ENCODE results near the gene OR2B6.
"Not testable (repeated sequence)": the region's sequence is repeated elsewhere in the genome, so short reads cannot be mapped to it uniquely, and the experiment has no call there.

OR2B6 gene

DNA sequence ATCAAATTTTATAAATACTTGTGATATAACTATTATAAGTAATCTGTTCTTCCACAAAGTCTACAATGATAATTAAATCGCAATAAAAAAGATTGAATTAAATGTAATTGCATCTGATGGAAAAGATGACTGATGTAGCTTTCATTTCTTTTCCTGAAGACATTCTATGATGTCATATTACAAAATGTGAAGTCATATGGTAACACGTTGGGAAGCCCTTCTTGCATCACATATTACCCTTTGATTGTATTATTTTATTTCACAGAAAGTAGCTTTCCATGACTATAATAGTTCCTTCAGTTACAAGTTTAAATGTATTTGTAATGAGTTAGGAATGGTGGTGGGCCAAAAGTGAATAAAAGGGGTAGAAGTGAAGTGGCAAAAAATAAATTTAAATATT, 25.8 kb upstream of the OR2B6 start:
- Histone ChIP-seq H3K27ac (no peak overlapping the region), H3K36me3 (peaks cover 20% of the 10 kb centered on the region), H3K27me3 (ENCODE audit: insufficient read depth, low read depth, severe bottlenecking) (no peaks in the 10 kb centered on the region), H3K4me3 (ENCODE audit: low read depth, low read length) (no peak overlapping the region), H3K9me3 (ENCODE audit: severe bottlenecking) (no peaks in the 10 kb centered on the region)
- DNase-seq, result no peak
- TF ChIP-seq, protein P1, sequence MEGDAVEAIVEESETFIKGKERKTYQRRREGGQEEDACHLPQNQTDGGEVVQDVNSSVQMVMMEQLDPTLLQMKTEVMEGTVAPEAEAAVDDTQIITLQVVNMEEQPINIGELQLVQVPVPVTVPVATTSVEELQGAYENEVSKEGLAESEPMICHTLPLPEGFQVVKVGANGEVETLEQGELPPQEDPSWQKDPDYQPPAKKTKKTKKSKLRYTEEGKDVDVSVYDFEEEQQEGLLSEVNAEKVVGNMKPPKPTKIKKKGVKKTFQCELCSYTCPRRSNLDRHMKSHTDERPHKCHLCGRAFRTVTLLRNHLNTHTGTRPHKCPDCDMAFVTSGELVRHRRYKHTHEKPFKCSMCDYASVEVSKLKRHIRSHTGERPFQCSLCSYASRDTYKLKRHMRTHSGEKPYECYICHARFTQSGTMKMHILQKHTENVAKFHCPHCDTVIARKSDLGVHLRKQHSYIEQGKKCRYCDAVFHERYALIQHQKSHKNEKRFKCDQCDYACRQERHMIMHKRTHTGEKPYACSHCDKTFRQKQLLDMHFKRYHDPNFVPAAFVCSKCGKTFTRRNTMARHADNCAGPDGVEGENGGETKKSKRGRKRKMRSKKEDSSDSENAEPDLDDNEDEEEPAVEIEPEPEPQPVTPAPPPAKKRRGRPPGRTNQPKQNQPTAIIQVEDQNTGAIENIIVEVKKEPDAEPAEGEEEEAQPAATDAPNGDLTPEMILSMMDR (IDR thresholded peaks at IDR 0.05; ENCODE audit: low read depth, low read length), result no peak

- TF ChIP-seq, protein P1 (IDR thresholded peaks at IDR 0.05; ENCODE audit: low read depth, low read length), result no peak
- no peak overlapping the region for H3K4me3 ChIP-seq (ENCODE audit: low read depth, low read length)
- DNase-seq, result no peak
- peaks cover 54% of the 10 kb centered on the region for H3K36me3 ChIP-seq
- H3K9me3 ChIP-seq (ENCODE audit: severe bottlenecking), result no peaks in the 10 kb centered on the region
- no peaks in the 10 kb centered on the region for H3K27me3 ChIP-seq (ENCODE audit: insufficient read depth, low read depth, severe bottlenecking)
- H3K27ac ChIP-seq, result no peak overlapping the region
Observed at GRCh38 chr6:27940766-27941165, 16.3 kb upstream of the OR2B6 start.

DNA sequence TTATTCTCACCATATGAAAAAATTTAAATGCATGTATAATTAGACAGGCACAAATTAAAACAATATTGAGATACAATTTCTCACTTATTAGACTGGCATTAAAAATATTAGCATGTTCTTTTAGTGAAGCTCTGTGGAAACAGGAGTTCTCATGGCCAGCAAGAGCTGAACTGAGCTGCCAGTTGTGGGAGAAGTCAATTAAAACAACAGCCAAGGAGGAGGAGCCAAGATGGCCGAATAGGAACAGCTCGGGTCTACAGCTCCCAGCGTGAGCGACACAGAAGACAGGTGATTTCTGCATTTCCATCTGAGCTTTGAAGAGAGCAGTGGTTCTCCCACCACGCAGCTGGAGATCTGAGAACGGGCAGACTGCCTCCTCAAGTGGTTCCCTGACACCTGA, 14.0 kb upstream of the OR2B6 start:
- H3K4me3 ChIP-seq (ENCODE audit: low read depth, low read length); H3K27me3 ChIP-seq (ENCODE audit: insufficient read depth, low read depth, severe bottlenecking); H3K27ac ChIP-seq; DNase-seq; H3K9me3 ChIP-seq (ENCODE audit: severe bottlenecking): not testable (repeated sequence)
- H3K36me3 ChIP-seq, result peaks cover 55% of the 10 kb centered on the region

GRCh38 chr6:27948237-27948636, 8.8 kb upstream of the OR2B6 start:
- H3K27ac ChIP-seq, result no peak overlapping the region
- TF ChIP-seq, protein P1 (IDR thresholded peaks at IDR 0.05; ENCODE audit: low read depth, low read length), result no peak
- peaks cover 5% of the 10 kb centered on the region for H3K9me3 ChIP-seq (ENCODE audit: severe bottlenecking)
- peaks cover 23% of the 10 kb centered on the region for H3K36me3 ChIP-seq
- no peak for DNase-seq
- no peak overlapping the region for H3K4me3 ChIP-seq (ENCODE audit: low read depth, low read length)
- no peaks in the 10 kb centered on the region for H3K27me3 ChIP-seq (ENCODE audit: insufficient read depth, low read depth, severe bottlenecking)

DNA sequence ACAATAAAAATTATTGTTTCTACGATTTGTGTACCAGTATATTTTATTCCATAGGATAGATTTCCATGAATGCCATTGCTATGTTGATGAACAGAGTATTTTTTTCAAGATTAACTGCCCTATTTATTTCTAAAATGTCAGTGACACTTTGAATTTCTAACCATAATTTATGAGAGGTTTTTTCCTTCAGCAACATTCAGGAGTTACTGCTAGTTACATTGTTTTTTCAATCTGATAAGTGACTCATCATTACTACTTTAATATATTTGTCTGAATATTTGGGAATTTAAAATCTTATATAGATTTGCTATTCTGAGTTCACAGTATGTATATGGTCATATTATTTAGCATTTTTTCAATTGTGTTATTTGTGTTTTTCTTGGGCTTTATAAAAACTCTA, 6.0 kb upstream of the OR2B6 start:
- Histone ChIP-seq H3K27ac (no peak overlapping the region), H3K36me3 (peaks cover 25% of the 10 kb centered on the region), H3K27me3 (ENCODE audit: insufficient read depth, low read depth, severe bottlenecking) (no peaks in the 10 kb centered on the region), H3K4me3 (ENCODE audit: low read depth, low read length) (no peak overlapping the region), H3K9me3 (ENCODE audit: severe bottlenecking) (peaks cover 5% of the 10 kb centered on the region)
- no peak for DNase-seq
- TF ChIP-seq, protein P1 (IDR thresholded peaks at IDR 0.05; ENCODE audit: low read depth, low read length), result no peak

- Histone ChIP-seq H3K27me3 (ENCODE audit: insufficient read depth, low read depth, severe bottlenecking) (no peaks in the 10 kb centered on the region), H3K36me3 (peaks cover 25% of the 10 kb centered on the region), H3K4me3 (ENCODE audit: low read depth, low read length) (no peak overlapping the region), H3K27ac (no peak overlapping the region), H3K9me3 (ENCODE audit: severe bottlenecking) (no peaks in the 10 kb centered on the region)
- TF ChIP-seq, protein P1 (IDR thresholded peaks at IDR 0.05; ENCODE audit: low read depth, low read length), result no peak
- no peak for DNase-seq
Observed at GRCh38 chr6:27957516-27957915, 475 bp downstream of the OR2B6 start.
